Esophagus squamous epithelium (tissue), 5 donors: ENCODE measurements around the gene MAZ. TPM values are rescaled to one million over a fixed set of nuclear protein-coding genes. Genes with fewer than 3 reads are reported as not detected.

Experiments used
- DNase-seq: peaks from one replicate; lab custom pipeline; 2025; lab: John Stamatoyannopoulos, UW
- H3K27ac ChIP-seq, 4 donors: fragments of 200-600 bp; sonication (generic); one replicate each; pipeline ENCODE4 v1.5.1; 2016 to 2019; ENCODE audit warnings: mild to moderate bottlenecking in 1 of 4
- H3K27me3 ChIP-seq, 4 donors: fragments of 200-600 bp; sonication (generic); 1 replicate in 3 of 4; 2 replicates in 1 of 4; pipeline versions ENCODE4 v1.5.1 to v1.6.0; 2017 to 2021; ENCODE audit warnings: antibody characterized with exemption in 1 of 4
- H3K36me3 ChIP-seq, 3 donors: fragments of 200-600 bp; sonication (generic); one replicate each; pipeline ENCODE4 v1.5.1; 2016 to 2019
- H3K4me1 ChIP-seq, 3 donors: fragments of 200-600 bp; sonication (generic); one replicate each; pipeline ENCODE4 v1.5.1; 2017 to 2019
- H3K4me3 ChIP-seq, 4 donors: fragments of 200-600 bp; sonication (generic); 1 replicate in 3 of 4; 2 replicates in 1 of 4; pipeline ENCODE4 v1.5.1; 2016 to 2019; ENCODE audit warnings: mild to moderate bottlenecking in 2 of 4, moderate library complexity in 1 of 4
- H3K9me3 ChIP-seq, 3 donors: fragments of 200-600 bp; sonication (generic); one replicate each; pipeline ENCODE4 v1.5.1; 2016 to 2019
- CTCF ChIP-seq, 6 experiments: fragments of 450-650 bp in 4 of 6; fragments of 200-600 bp in 2 of 6; sonication (generic) in 2 of 6; IDR thresholded peaks; one replicate each; pipeline ENCODE4 v1.5.1; 2016 to 2019; ENCODE audit warnings: antibody characterized with exemption in 6 of 6, mild to moderate bottlenecking in 4 of 6, moderate library complexity in 4 of 6
- POLR2A ChIP-seq, 4 donors: fragments of 450-650 bp; IDR thresholded peaks; one replicate each; pipeline ENCODE4 v1.6.1; 2017; ENCODE audit warnings: antibody characterized with exemption in 4 of 4, mild to moderate bottlenecking in 4 of 4, moderate library complexity in 3 of 4
- WGBS, 2 donors: methylation state at CpG; one replicate each; pipeline ENCODE4 v1.1.5; 2018; 5-methylcytosine and 5-hydroxymethylcytosine counted together
- intact Hi-C: fragments of 100-400 bp; cut with DNase I; formaldehyde crosslinking; loops from one replicate; pipeline ENCODE4 v1.15.0; 2022
- total RNA-seq, 4 donors: library from RNA; depleted of rRNA; stranded (reverse); fragments of >200 nt; gene quantifications; one replicate each; pipeline ENCODE4 v1.1.0, GENCODE V29; 2016
- donor health status: DM: yes; HTN: yes; CAD: no.

MAZ gene
- total RNA-seq, 4 donors from 2014 or later, result 87.0 to 99.0 (median 97.3) TPM

- Histone ChIP-seq H3K27me3 (no peaks in the 10 kb centered on the region), H3K27ac (no peak overlapping the region), H3K36me3 (peaks cover 33 to 83% (median 61%) of the 10 kb centered on the region in 3 donors), H3K4me3 (no peak overlapping the region), H3K9me3 (no peaks in the 10 kb centered on the region), H3K4me1 (no peaks in the 10 kb centered on the region)
- TF ChIP-seq CTCF (IDR thresholded peaks at IDR 0.05), result no peak
- no peak for TF ChIP-seq POLR2A (IDR thresholded peaks at IDR 0.05)
- WGBS, 2 donors, result 93 to 95% methylated on average over 7 to 10 of the region's 18 CpGs
- intact Hi-C loops, result no loop called here
- DNase-seq, result no peak
Measured at GRCh38 chr16:29845656-29846055, 39.3 kb downstream of the MAZ start.

GRCh38 chr16:29848420-29849297, 42.3 kb downstream of the MAZ start:
- H3K9me3 ChIP-seq, result no peaks in the 10 kb centered on the region
- peaks cover 0 to 6% (median 0%) of the 10 kb centered on the region in 3 donors for H3K4me1 ChIP-seq
- WGBS, 2 donors, result 26 to 36% methylated on average over 7 to 9 of the region's 15 CpGs
- DNase-seq, result no peak
- H3K4me3 ChIP-seq, result no peak overlapping the region
- peaks cover 26 to 54% (median 40%) of the 10 kb centered on the region in 3 donors for H3K36me3 ChIP-seq
- H3K27me3 ChIP-seq, result no peaks in the 10 kb centered on the region
- TF ChIP-seq CTCF (IDR thresholded peaks at IDR 0.05) (peak; percentile 75 to 91 (median 81)), POLR2A (IDR thresholded peaks at IDR 0.05) (no peak)
- intact Hi-C loops, result no loop called here
- peak overlapping the region in 1 of 4 donors; percentile 9 for H3K27ac ChIP-seq

- Histone ChIP-seq H3K27ac (no peak overlapping the region), H3K4me1 (peaks cover 0 to 6% (median 0%) of the 10 kb centered on the region in 3 donors), H3K27me3 (no peaks in the 10 kb centered on the region), H3K4me3 (no peak overlapping the region), H3K9me3 (no peaks in the 10 kb centered on the region), H3K36me3 (peaks cover 23 to 45% (median 36%) of the 10 kb centered on the region in 3 donors)
- WGBS, 2 donors, result 56 to 76% methylated on average over 4 to 5 of the region's 5 CpGs
- no peak for DNase-seq
- intact Hi-C loops, result no loop called here
- no peak for TF ChIP-seq POLR2A (IDR thresholded peaks at IDR 0.05)
- TF ChIP-seq CTCF (IDR thresholded peaks at IDR 0.05), result no peak
Measured at GRCh38 chr16:29849505-29849904, 43.2 kb downstream of the MAZ start.

- intact Hi-C loops, result no loop called here
- WGBS, 2 donors, result 80 to 90% methylated on average over 1 to 2 of the region's 3 CpGs
Measured at GRCh38 chr16:29850998-29851397, 44.7 kb downstream of the MAZ start.

More at GRCh38 chr16:29850998-29851397, 44.7 kb downstream of the MAZ start:
- no peak overlapping the region for H3K27ac ChIP-seq
- H3K27me3 ChIP-seq, result no peaks in the 10 kb centered on the region
- peaks cover 12 to 30% (median 21%) of the 10 kb centered on the region in 3 donors for H3K36me3 ChIP-seq
- no peaks in the 10 kb centered on the region for H3K9me3 ChIP-seq
- H3K4me3 ChIP-seq, result no peak overlapping the region
- no peak for TF ChIP-seq POLR2A (IDR thresholded peaks at IDR 0.05)
- no peak for TF ChIP-seq CTCF (IDR thresholded peaks at IDR 0.05)
- H3K4me1 ChIP-seq, result peaks cover 0 to 6% (median 0%) of the 10 kb centered on the region in 3 donors
- no peak for DNase-seq
